Vagina (tissue), 2 donors: ENCODE measurements around the gene DMRTC2.

Source experiments
- CTCF ChIP-seq, 3 experiments: fragments of 450-650 bp in 2 of 3; fragments of 200-600 bp in 1 of 3; sonication (generic) in 1 of 3; IDR thresholded peaks; one replicate each; pipeline ENCODE4 v1.5.1; 2017 to 2019; ENCODE audit warnings: antibody characterized with exemption in 3 of 3, mild to moderate bottlenecking in 2 of 3, moderate library complexity in 2 of 3
- POLR2A ChIP-seq, 2 donors: fragments of 450-650 bp; IDR thresholded peaks; one replicate each; pipeline ENCODE4 v1.6.1; 2017; ENCODE audit warnings: antibody characterized with exemption in 2 of 2, mild to moderate bottlenecking in 2 of 2, moderate library complexity in 2 of 2
- POLR2AphosphoS5 ChIP-seq, 2 donors: sonication (generic); formaldehyde crosslinking; IDR thresholded peaks; one replicate each; pipeline ENCODE4 v1.9.0; 2017; ENCODE audit warnings: antibody characterized with exemption in 2 of 2, mild to moderate bottlenecking in 2 of 2, low read depth in 1 of 2; ENCODE audit not compliant: insufficient read depth in 1 of 2

- TF ChIP-seq POLR2AphosphoS5 (IDR thresholded peaks at IDR 0.05; ENCODE audit: insufficient read depth in 1 of 2, low read depth in 1 of 2) (no peak), CTCF (IDR thresholded peaks at IDR 0.05) (no peak), POLR2A (IDR thresholded peaks at IDR 0.05) (no peak)
These were observed 49.5 kb downstream of the DMRTC2 start for GRCh38 chr19:41894350-41894749.
